Endothelial cell of umbilical vein (primary cell): Measurements from ENCODE around the gene COL15A1. TPM values are rescaled to one million over a fixed set of nuclear protein-coding genes. Genes with fewer than 3 reads are reported as not detected.

Source experiments
- BruUV-seq: library from RNA; stranded (reverse); fragments of 400-500 nt; replicated peaks from 2 replicates; lab custom pipeline; 2021; lab: Mats Ljungman, UMichigan
- CTCF ChIA-PET: fragments of 300-600, 350-600 bp; sonication (Branson Sonifier 250); formaldehyde crosslinking; loops from one replicate; lab custom pipeline; 2021; ENCODE audit warnings: antibody characterized with exemption, inconsistent platforms; lab: Charles Lee
- POLR2A ChIA-PET: fragments of 300-600, 350-600 bp; sonication (Branson Sonifier 250); formaldehyde crosslinking; loops from one replicate; lab custom pipeline; 2021; ENCODE audit warnings: antibody characterized with exemption, inconsistent platforms; lab: Charles Lee
- DNase-seq: peaks from one replicate; pipeline ENCODE4 v3.0.0-alpha.2; 2011; ENCODE audit warnings: low read depth, low spot score
- FAIRE-seq: peaks from 2 replicates; lab custom pipeline; 2011; peaks lifted over from hg19 to GRCh38; lab: Jason Lieb, UNC
- H2AFZ ChIP-seq: 2 replicates; pipeline ENCODE4 v1.6.0; 2012; ENCODE audit warnings: low read depth, low read length, control low read depth, inconsistent platforms
- H3K27ac ChIP-seq: 2 replicates; pipeline ENCODE4 v1.5.1; 2011; ENCODE audit warnings: low read depth, mild to moderate bottlenecking, control low read depth, low read length, moderate library complexity; ENCODE audit not compliant: insufficient read depth
- H3K27me3 ChIP-seq, 2 experiments: 2 replicates each; pipeline versions ENCODE4 v1.6.0 to v1.6.1; 2011; ENCODE audit warnings: low read length in 2 of 2, mixed read lengths in 1 of 2; ENCODE audit not compliant: control insufficient read depth in 2 of 2, insufficient read depth in 2 of 2
- H3K36me3 ChIP-seq, 2 experiments: 2 replicates in 1 of 2; 3 replicates in 1 of 2; pipeline ENCODE4 v1.5.1; 2011; ENCODE audit warnings: low read length in 2 of 2, mild to moderate bottlenecking in 1 of 2, moderate library complexity in 1 of 2; ENCODE audit not compliant: control insufficient read depth in 2 of 2, insufficient read depth in 2 of 2; ENCODE audit errors: extremely low read depth in 1 of 2
- H3K4me1 ChIP-seq: 3 replicates; pipeline ENCODE4 v1.5.1; 2011; ENCODE audit warnings: mild to moderate bottlenecking, low read length; ENCODE audit not compliant: control insufficient read depth, insufficient read depth; ENCODE audit errors: extremely low read depth
- H3K4me2 ChIP-seq: 2 replicates; pipeline ENCODE4 v1.6.1; 2011; ENCODE audit warnings: low read length, control low read depth, mixed read lengths; ENCODE audit not compliant: insufficient read depth
- H3K4me3 ChIP-seq, 3 experiments: fragments of 200-600 bp in 1 of 3; sonication (generic), shearing (Covaris generic) in 1 of 3; replicated peaks in 1 of 3; 2 replicates each; pipeline ENCODE4 v1.5.1; 2011 to 2016; ENCODE audit warnings: control low read depth in 3 of 3, low read length in 3 of 3, mild to moderate bottlenecking in 2 of 3, inconsistent platforms in 1 of 3, low read depth in 1 of 3, moderate library complexity in 1 of 3; ENCODE audit not compliant: insufficient read depth in 1 of 3
- H3K79me2 ChIP-seq: 2 replicates; pipeline ENCODE4 v1.6.0; 2012; ENCODE audit warnings: low read length, inconsistent platforms; ENCODE audit not compliant: control insufficient read depth, insufficient read depth
- H3K9ac ChIP-seq: replicated peaks from 2 replicates; pipeline ENCODE3; 2011; ENCODE audit warnings: low read length, control low read depth; ENCODE audit not compliant: insufficient read depth; ENCODE audit errors: extremely low read depth
- H3K9me1 ChIP-seq: replicated peaks from 3 replicates; pipeline ENCODE4 v1.6.0; 2011; ENCODE audit warnings: mild to moderate bottlenecking, low read length; ENCODE audit not compliant: control insufficient read depth, insufficient read depth; ENCODE audit errors: extremely low read depth
- H3K9me3 ChIP-seq: replicated peaks from 2 replicates; pipeline ENCODE4 v1.5.1; 2012; ENCODE audit warnings: low read length, inconsistent platforms; ENCODE audit not compliant: control insufficient read depth, insufficient read depth
- H4K20me1 ChIP-seq: replicated peaks from 2 replicates; pipeline ENCODE3; 2011; ENCODE audit warnings: mild to moderate bottlenecking, low read length; ENCODE audit not compliant: control insufficient read depth, insufficient read depth; ENCODE audit errors: extremely low read depth
- CTCF ChIP-seq, 2 donors: IDR thresholded peaks; 1 replicate in 1 of 2; 2 replicates in 1 of 2; pipeline ENCODE4 v1.5.1; 2011; ENCODE audit warnings: low read length in 2 of 2, mild to moderate bottlenecking in 2 of 2, moderate library complexity in 2 of 2, control low read depth in 1 of 2, inconsistent platforms in 1 of 2, low read depth in 1 of 2; ENCODE audit not compliant: insufficient read depth in 1 of 2; ENCODE audit errors: extremely low read depth in 1 of 2
- EZH2 ChIP-seq: IDR thresholded peaks from 2 replicates; pipeline ENCODE4 v1.6.1; 2012; ENCODE audit warnings: borderline replicate concordance, low read depth, mild to moderate bottlenecking, moderate library complexity, low read length, inconsistent platforms; ENCODE audit not compliant: severe bottlenecking
- FOS ChIP-seq: IDR thresholded peaks from 2 replicates; pipeline ENCODE4 v1.6.1; 2011; ENCODE audit warnings: mild to moderate bottlenecking, low read length, moderate library complexity, borderline replicate concordance; ENCODE audit not compliant: insufficient read depth
- MAX ChIP-seq: IDR thresholded peaks from 2 replicates; pipeline ENCODE4 v1.6.1; 2011; ENCODE audit not compliant: insufficient read depth, insufficient read length
- MYC ChIP-seq: IDR thresholded peaks from one replicate; pipeline ENCODE4 v1.6.1; 2011; ENCODE audit warnings: mild to moderate bottlenecking, low read depth, low read length
- POLR2A ChIP-seq: IDR thresholded peaks from 2 replicates; pipeline ENCODE4 v1.6.1; 2012; ENCODE audit warnings: low read depth, mild to moderate bottlenecking, control low read depth, low read length
- dilution Hi-C: fragments of 300-500 bp; cut with MboI; formaldehyde crosslinking; loops from one replicate; pipeline ENCODE4 v1.15.0; 2019; ENCODE audit warnings: low sequenced_read_pairs; ENCODE audit not compliant: extremely low pct_ligation_motif_present
- intact Hi-C: fragments of 100-400 bp; cut with micrococcal nuclease; formaldehyde crosslinking; loops from one replicate; pipeline ENCODE4 v1.10.0; 2022
- polyA plus RNA-seq, 4 experiments: library from polyadenylated mRNA; depleted of rRNA in 3 of 4; stranded (reverse) in 3 of 4; unstranded in 1 of 4; fragments of >200 nt; gene quantifications; 2 replicates each; pipeline versions ENCODE4 v1.2.1 to v1.2.3, GENCODE V29; 2011 to 2012; ENCODE audit warnings: missing spikeins in 1 of 4
- total RNA-seq: library from RNA; stranded (reverse); gene quantifications from 2 replicates; pipeline ENCODE4 v1.2.3, GENCODE V29; 2021

The COL15A1 gene
- total and polyA plus RNA-seq, 2 donors (not counting 3 experiments of a cell fraction or from before 2014, with no cell fraction given) = not detected

GRCh38 chr9:99031319-99031718 lies 87.6 kb downstream of the COL15A1 start:
- H2AFZ ChIP-seq = no peak overlapping the region
- no peak overlapping the region for H3K4me3 ChIP-seq
- ChIA-PET POLR2A (no interaction called here), CTCF (no interaction called here)
- no peak overlapping the region for H3K27ac ChIP-seq
- H3K79me2 ChIP-seq = no peaks in the 10 kb centered on the region
- peaks cover 0 to 4% of the 10 kb centered on the region in 2 experiments for H3K27me3 ChIP-seq
- FAIRE-seq (no peak), DNase-seq (no peak)
- no peak overlapping the region for H3K9ac ChIP-seq
- intact Hi-C loops = no loop called here
- H4K20me1 ChIP-seq = no peaks in the 10 kb centered on the region
- H3K36me3 ChIP-seq = no peaks in the 10 kb centered on the region
- TF ChIP-seq POLR2A (no peak), FOS (no peak), EZH2 (no peak), MYC (no peak), MAX (no peak)
- no TSS peak for BruUV-seq
- dilution Hi-C loops = no loop called here
- H3K4me2 ChIP-seq = no peak overlapping the region
- H3K9me3 ChIP-seq = no peaks in the 10 kb centered on the region
- no peaks in the 10 kb centered on the region for H3K4me1 ChIP-seq
- no peaks in the 10 kb centered on the region for H3K9me1 ChIP-seq

GRCh38 chr9:99031994-99032393 lies 88.3 kb downstream of the COL15A1 start:
- no peak overlapping the region for H2AFZ ChIP-seq
- H3K79me2 ChIP-seq = no peaks in the 10 kb centered on the region
- H3K36me3 ChIP-seq = no peaks in the 10 kb centered on the region
- ChIA-PET CTCF (no interaction called here), POLR2A (no interaction called here)
- intact Hi-C loops = no loop called here
- no peaks in the 10 kb centered on the region for H3K4me1 ChIP-seq
- H3K4me2 ChIP-seq = no peak overlapping the region
- H3K9me3 ChIP-seq = no peaks in the 10 kb centered on the region
- no TSS peak for BruUV-seq
- FAIRE-seq (no peak), DNase-seq (no peak)
- no peaks in the 10 kb centered on the region for H3K9me1 ChIP-seq
- H3K9ac ChIP-seq = no peak overlapping the region
- dilution Hi-C loops = no loop called here
- TF ChIP-seq CTCF (IDR thresholded peaks at IDR 0.05; ENCODE audit: extremely low read depth in 1 of 2, insufficient read depth in 1 of 2, low read depth in 1 of 2, low read length in 2 of 2) (no peak), FOS (no peak)
- no peaks in the 10 kb centered on the region for H4K20me1 ChIP-seq
- peaks cover 0 to 4% of the 10 kb centered on the region in 2 experiments for H3K27me3 ChIP-seq
- no peak overlapping the region for H3K27ac ChIP-seq
- no peak overlapping the region for H3K4me3 ChIP-seq
